NB4 (cell line): ENCODE measurements around the gene RASAL2.

Experiments used
- DNase-seq: peaks from one replicate; pipeline ENCODE4 v3.0.0; 2010; ENCODE audit warnings: low read depth
- H3K4me3 ChIP-seq: one replicate; pipeline ENCODE4 v1.5.1; 2011; ENCODE audit warnings: mild to moderate bottlenecking, low read depth, low read length, moderate library complexity
- MYC ChIP-seq: IDR thresholded peaks from 2 replicates; pipeline ENCODE4 v1.6.1; 2011; ENCODE audit warnings: low read depth, low read length
- POLR2A ChIP-seq: IDR thresholded peaks from 2 replicates; pipeline ENCODE4 v1.6.1; 2011; ENCODE audit warnings: mild to moderate bottlenecking; ENCODE audit not compliant: insufficient read length; ENCODE audit errors: extremely low read depth
- TF ChIP-seq, protein P1 (sequence below): IDR thresholded peaks from one replicate; pipeline ENCODE4 v1.5.1; 2012; ENCODE audit warnings: low read depth, low read length
- TF ChIP-seq, protein P2 (sequence below): IDR thresholded peaks from 2 replicates; pipeline ENCODE4 v1.6.1; 2011; ENCODE audit warnings: low read depth, low read length

The RASAL2 gene

DNA sequence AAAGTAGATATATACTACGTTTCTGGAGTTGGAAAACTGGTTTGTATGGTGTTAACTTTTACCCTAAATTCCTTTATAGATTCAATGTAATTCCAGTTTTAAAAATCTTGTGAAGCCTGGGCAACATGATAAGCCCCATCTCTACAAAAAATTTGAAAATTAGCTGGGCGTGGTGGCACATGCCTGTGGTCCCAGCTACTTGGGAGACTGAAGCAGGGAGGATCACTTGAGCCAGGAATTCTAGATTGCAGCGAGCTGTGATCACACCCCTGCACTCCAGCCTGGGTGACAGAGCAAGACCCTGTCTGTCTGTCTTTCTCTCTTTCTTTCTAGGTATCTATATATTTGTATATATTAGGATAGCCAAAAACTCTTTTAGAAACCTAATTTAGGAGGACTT is 260.9 kb downstream of the RASAL2 start:
- no peak for TF ChIP-seq POLR2A
- TF ChIP-seq, protein P1, sequence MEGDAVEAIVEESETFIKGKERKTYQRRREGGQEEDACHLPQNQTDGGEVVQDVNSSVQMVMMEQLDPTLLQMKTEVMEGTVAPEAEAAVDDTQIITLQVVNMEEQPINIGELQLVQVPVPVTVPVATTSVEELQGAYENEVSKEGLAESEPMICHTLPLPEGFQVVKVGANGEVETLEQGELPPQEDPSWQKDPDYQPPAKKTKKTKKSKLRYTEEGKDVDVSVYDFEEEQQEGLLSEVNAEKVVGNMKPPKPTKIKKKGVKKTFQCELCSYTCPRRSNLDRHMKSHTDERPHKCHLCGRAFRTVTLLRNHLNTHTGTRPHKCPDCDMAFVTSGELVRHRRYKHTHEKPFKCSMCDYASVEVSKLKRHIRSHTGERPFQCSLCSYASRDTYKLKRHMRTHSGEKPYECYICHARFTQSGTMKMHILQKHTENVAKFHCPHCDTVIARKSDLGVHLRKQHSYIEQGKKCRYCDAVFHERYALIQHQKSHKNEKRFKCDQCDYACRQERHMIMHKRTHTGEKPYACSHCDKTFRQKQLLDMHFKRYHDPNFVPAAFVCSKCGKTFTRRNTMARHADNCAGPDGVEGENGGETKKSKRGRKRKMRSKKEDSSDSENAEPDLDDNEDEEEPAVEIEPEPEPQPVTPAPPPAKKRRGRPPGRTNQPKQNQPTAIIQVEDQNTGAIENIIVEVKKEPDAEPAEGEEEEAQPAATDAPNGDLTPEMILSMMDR = no peak
- no peak overlapping the region for H3K4me3 ChIP-seq
- no peak for DNase-seq

DNA sequence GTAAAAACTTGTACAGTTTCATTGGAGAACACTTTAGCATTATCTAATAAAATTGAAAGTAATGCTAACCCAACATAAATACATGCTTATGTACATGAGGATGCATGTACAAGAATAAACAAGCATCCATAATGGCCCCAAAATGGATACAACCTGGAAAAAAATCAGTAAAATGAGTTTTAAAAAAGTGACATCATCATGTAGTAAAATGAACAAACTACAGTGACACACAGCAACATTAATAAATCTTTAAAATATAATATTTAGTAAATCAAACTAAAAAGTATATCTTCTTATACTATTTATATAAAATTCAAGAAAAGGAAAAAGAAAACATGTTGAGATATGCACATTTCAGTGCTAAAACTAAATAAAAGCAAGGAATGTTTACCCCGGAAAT is 262.4 kb downstream of the RASAL2 start:
- no peak overlapping the region for H3K4me3 ChIP-seq
- TF ChIP-seq POLR2A (no peak), MYC (no peak)
- TF ChIP-seq, protein P1 = no peak
- TF ChIP-seq, protein P2, sequence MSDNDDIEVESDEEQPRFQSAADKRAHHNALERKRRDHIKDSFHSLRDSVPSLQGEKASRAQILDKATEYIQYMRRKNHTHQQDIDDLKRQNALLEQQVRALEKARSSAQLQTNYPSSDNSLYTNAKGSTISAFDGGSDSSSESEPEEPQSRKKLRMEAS = no peak
- no peak for DNase-seq

DNA sequence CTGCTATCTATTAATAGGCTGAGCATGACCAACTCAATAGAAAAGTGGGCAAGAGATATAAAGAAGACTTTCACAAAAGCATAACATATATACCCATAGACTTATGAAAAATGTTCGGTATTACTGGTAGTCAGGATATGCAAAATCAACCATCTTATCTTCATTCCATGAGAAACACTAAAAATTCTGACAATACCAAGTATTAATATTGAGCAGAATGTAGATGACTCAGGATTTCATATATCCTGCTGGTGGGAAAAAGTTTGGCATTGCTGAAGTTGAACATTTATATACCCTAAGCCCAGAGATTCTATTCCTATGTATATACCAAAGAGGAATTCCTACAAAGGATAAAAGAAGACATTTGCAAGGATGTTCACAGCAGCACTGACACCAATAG is 264.6 kb downstream of the RASAL2 start:
- TF ChIP-seq MYC = no peak
- TF ChIP-seq, protein P2 = no peak
- TF ChIP-seq, protein P1 = no peak
- TF ChIP-seq POLR2A = no peak
- DNase-seq = no peak
- H3K4me3 ChIP-seq = no peak overlapping the region

DNA sequence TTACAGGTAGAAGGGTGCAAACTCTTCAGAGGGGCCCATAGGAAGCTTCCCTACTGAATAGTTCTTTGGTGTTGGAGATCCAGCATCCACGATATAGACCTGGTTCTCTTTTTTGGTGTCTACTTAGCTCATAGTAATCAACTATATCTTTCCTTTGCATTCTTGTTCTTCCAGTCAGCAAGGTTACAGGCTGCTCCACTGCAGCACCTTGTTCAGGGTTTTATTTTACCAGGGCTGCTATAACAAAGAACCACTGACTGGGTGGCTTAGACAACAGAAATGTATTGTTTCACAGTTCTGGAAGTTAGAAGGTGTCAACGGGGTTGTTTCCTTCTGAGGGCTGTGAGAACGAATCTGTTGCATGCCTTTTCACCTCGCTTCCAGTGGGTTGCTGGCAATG is 266.5 kb downstream of the RASAL2 start:
- no peak for TF ChIP-seq POLR2A
- TF ChIP-seq MYC = no peak
- TF ChIP-seq, protein P1 = no peak
- TF ChIP-seq, protein P2 = no peak
- no peak overlapping the region for H3K4me3 ChIP-seq
- DNase-seq = no peak

DNA sequence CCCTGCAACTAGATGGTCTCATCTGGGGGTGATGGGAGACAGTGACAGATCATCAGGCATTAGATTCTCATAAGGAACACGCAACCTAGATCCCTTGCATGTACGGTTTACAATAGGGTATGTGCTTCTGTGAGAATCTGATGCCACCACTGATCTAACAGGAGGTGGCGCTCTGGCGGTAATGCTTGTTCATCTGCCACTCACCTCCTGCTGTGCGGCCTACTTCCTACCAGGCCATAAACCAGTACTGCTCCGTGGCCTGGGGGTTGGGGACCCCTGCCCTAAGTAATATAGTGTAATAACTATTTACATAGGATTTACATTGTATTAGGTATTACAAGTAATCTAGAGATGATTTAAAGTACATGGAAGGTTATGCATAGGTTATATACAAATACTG is 267.9 kb downstream of the RASAL2 start:
- TF ChIP-seq, protein P1 = no peak
- TF ChIP-seq POLR2A = no peak
- no peak overlapping the region for H3K4me3 ChIP-seq
- peak; percentile 13 for DNase-seq

DNA sequence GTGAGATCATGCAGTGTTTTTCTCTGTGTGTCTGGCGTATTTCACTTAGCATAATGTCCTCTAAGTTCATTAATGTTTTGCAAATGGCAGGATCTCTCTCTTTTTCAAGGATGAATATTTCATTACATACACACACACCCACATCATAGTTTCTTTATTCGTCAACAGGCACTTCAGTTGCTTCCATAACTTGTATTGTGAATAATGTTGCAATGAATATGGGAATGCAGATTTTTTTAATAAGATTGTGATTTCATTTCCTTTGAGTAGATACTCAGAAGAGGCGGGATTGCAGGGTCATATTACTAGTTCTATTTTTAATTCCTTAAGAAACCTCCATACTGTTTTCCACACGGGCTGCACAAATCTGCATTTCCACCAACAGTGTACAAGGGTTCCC is 268.8 kb downstream of the RASAL2 start:
- no peak for DNase-seq
- H3K4me3 ChIP-seq = no peak overlapping the region
- TF ChIP-seq MYC (no peak), POLR2A (no peak)
- TF ChIP-seq, protein P2 = no peak
- TF ChIP-seq, protein P1 = no peak
